SK-N-MC (cell line): ENCODE data around the gene RAN.

Experiments
- EZH2 ChIP-seq: fragments of 200-600 bp; sonication (generic); IDR thresholded peaks from one replicate; pipeline ENCODE4 v1.6.1; 2017; ENCODE audit warnings: antibody characterized with exemption
- FOXP2 ChIP-seq: optimal IDR thresholded peaks from 2 replicates; pipeline ENCODE3; 2011; ENCODE audit warnings: mild to moderate bottlenecking, moderate library complexity; ENCODE audit not compliant: insufficient read depth; ENCODE audit errors: extremely low read length, control extremely low read depth
- POLR2AphosphoS5 ChIP-seq: IDR thresholded peaks from 2 replicates; pipeline ENCODE4 v1.6.1; 2012; ENCODE audit warnings: mild to moderate bottlenecking, low read depth, low read length, borderline replicate concordance

- TF ChIP-seq POLR2AphosphoS5: peak; percentile 83
- no peak for TF ChIP-seq EZH2
- TF ChIP-seq FOXP2: no peak
Measured at GRCh38 chr12:130871286-130872178, at the start of gene RAN.
